Large intestine (tissue), 3 donors: ENCODE measurements around the gene HMGCLL1. TPM values are rescaled to one million over a fixed set of nuclear protein-coding genes. Genes with fewer than 3 reads are reported as not detected.

ENCODE experiments used
- DNase-seq, 2 donors: peaks; one replicate each; pipeline versions ENCODE4 v3.0.0 to v3.0.0-alpha.2; 2013
- H3K27ac ChIP-seq: one replicate; pipeline ENCODE4 v1.5.1; 2013; ENCODE audit warnings: low read length
- H3K27me3 ChIP-seq: 2 replicates; pipeline ENCODE4 v1.6.1; 2013; ENCODE audit warnings: low read length; ENCODE audit not compliant: control insufficient read depth, insufficient read depth
- H3K36me3 ChIP-seq: 2 replicates; pipeline ENCODE4 v1.6.1; 2013; ENCODE audit warnings: low read length; ENCODE audit not compliant: control insufficient read depth, insufficient read depth
- H3K4me1 ChIP-seq: one replicate; pipeline ENCODE4 v1.6.1; 2013; ENCODE audit warnings: low read length; ENCODE audit not compliant: control insufficient read depth, insufficient read depth
- H3K4me3 ChIP-seq: one replicate; pipeline ENCODE4 v1.5.1; 2013; ENCODE audit warnings: low read length
- H3K9me3 ChIP-seq: one replicate; pipeline ENCODE4 v1.6.1; 2013; ENCODE audit warnings: mild to moderate bottlenecking, low read depth, low read length, moderate library complexity; ENCODE audit not compliant: control insufficient read depth
- WGBS: methylation state at CpG from one replicate; pipeline ENCODE4 v1.1.5; 2013; ENCODE audit warnings: low lambda C conversion rate; ENCODE audit not compliant: insufficient coverage; 5-methylcytosine and 5-hydroxymethylcytosine counted together
- polyA plus RNA-seq: library from polyadenylated mRNA; unstranded; fragments of 120-200 nt; gene quantifications from one replicate; pipeline ENCODE4 v1.2.1, GENCODE V29; 2013

Gene HMGCLL1
- polyA plus RNA-seq, 1 donor = 3.0 TPM

GRCh38 chr6:55399351-55399750 is 179.6 kb downstream of the HMGCLL1 start:
- H3K27me3 ChIP-seq = no peaks in the 10 kb centered on the region
- no peaks in the 10 kb centered on the region for H3K36me3 ChIP-seq
- no peaks in the 10 kb centered on the region for H3K4me1 ChIP-seq
- H3K27ac ChIP-seq = no peak overlapping the region
- H3K4me3 ChIP-seq = no peak overlapping the region
- no peak for DNase-seq
- H3K9me3 ChIP-seq = no peaks in the 10 kb centered on the region
- WGBS = no CpG with 5 or more reads among the region's 1 CpG

- Histone ChIP-seq H3K4me3 (no peak overlapping the region), H3K27ac (no peak overlapping the region)
- WGBS = 100% methylated on average over 1 of the region's 3 CpGs
These were observed 181.0 kb downstream of the HMGCLL1 start for GRCh38 chr6:55397986-55398385.

GRCh38 chr6:55395871-55396270 is 183.1 kb downstream of the HMGCLL1 start:
- Histone ChIP-seq H3K27me3 (no peaks in the 10 kb centered on the region), H3K4me1 (no peaks in the 10 kb centered on the region), H3K9me3 (no peaks in the 10 kb centered on the region), H3K36me3 (no peaks in the 10 kb centered on the region), H3K27ac (no peak overlapping the region), H3K4me3 (no peak overlapping the region)
- no peak for DNase-seq
- WGBS = 33% methylated on average over 1 of the region's 3 CpGs

More at GRCh38 chr6:55397986-55398385, 181.0 kb downstream of the HMGCLL1 start:
- H3K27me3 ChIP-seq = no peaks in the 10 kb centered on the region
- no peaks in the 10 kb centered on the region for H3K4me1 ChIP-seq
- H3K9me3 ChIP-seq = no peaks in the 10 kb centered on the region
- DNase-seq = no peak
- H3K36me3 ChIP-seq = no peaks in the 10 kb centered on the region

GRCh38 chr6:55388211-55388610 is 190.8 kb downstream of the HMGCLL1 start:
- DNase-seq = no peak
- H3K27ac ChIP-seq = no peak overlapping the region
- no peaks in the 10 kb centered on the region for H3K27me3 ChIP-seq
- H3K36me3 ChIP-seq = no peaks in the 10 kb centered on the region
- no CpG with 5 or more reads among the region's 3 CpGs for WGBS
- no peaks in the 10 kb centered on the region for H3K4me1 ChIP-seq
- H3K4me3 ChIP-seq = no peak overlapping the region
- H3K9me3 ChIP-seq = no peaks in the 10 kb centered on the region
